HG02938 (cell line): ENCODE measurements around the gene ZBTB3.
"Not testable (repeated sequence)": the region's sequence is repeated elsewhere in the genome, so short reads cannot be mapped to it uniquely, and the experiment has no call there.

ENCODE experiments used
- ATAC-seq: cut with Tn5 transposase; IDR thresholded peaks from one replicate; pipeline ENCODE4 v1.9.1; 2021; ENCODE audit warnings: mild to moderate bottlenecking, moderate library complexity; ENCODE audit not compliant: unreplicated experiment

Gene ZBTB3

DNA sequence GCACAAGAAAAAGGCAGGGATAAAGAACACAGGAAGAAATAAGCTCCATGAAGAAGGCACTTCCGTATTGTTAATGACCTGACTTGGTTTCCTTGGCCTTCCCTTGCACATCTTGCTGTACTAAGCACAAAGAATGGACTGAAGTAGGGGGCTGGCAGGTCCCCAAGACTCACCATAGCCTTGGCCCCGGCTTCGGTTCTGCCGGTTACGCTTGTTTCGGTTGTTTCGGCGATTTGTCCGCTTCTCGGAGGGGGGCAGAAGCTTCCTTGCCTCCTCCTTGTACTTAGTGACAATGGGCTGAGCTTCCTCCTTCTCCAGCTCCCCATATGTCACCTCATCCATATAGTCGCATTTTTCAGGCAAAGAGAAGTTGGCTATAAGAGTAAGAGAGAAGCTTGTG, 37.1 kb downstream of the ZBTB3 start:
- ATAC-seq, result no peak

DNA sequence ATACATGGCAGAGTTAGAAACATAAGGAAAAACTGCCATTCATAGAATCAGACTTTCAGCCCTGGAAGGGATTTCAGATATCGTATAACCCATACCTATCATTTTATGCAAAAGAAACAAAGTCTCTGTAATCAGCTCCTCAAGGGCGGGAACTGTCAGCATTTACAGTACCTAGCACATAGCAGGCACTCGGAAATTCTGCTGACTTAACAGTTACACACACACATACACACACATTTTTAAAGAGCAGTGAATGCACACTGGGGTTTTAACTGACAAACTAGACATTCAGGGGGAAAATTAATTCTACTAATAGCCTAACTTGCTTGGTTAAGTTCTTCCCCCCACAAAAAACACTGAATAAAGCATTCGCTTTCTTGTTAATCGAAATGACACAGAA, 37.8 kb downstream of the ZBTB3 start:
- no peak for ATAC-seq

DNA sequence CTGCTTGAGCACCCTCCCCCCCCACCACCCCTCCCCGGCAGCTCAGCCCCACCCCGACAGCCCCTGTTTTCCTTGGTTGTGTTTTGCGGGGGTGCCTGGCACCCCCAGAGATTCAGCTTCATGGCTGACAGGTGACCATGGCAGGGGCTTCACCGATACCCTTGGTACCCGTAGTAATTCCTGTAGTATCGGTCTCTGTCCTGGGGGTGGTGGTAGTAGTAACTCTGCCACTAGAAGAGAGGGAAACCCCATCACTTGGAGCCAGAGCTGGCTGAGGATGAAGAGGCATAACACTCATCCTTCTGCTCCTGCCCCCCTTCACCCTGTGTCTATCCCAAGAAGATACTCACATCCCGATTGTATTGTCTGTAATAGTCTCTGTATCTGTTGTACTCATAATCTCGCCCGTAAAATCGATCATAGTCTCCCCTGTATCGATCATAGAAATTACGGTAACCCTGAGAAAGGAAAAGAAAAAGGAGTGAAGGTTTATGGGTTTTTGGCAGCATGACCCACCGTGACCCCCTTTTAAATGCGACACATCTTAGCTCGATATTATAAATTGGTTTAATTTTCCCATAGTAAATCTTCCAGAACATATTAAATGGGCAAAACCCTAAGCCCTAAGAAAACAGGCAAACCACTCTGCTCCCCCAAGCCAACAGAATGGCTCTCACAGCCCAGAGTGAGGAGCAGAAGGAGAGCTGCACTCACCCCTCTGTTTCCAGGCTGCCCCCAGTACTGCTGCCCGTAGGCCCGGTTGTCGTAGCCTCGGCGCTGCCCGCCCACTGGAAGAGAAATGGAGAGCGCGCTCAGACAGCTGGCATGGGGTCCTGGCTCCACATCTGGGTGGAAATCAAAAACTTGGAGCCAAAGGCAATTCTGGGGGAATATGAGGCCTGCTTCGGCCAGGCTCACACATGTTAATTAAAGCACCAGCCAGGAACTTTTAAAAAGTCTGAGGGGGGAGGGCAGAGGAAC, 38.5 kb downstream of the ZBTB3 start:
- no peak for ATAC-seq

DNA sequence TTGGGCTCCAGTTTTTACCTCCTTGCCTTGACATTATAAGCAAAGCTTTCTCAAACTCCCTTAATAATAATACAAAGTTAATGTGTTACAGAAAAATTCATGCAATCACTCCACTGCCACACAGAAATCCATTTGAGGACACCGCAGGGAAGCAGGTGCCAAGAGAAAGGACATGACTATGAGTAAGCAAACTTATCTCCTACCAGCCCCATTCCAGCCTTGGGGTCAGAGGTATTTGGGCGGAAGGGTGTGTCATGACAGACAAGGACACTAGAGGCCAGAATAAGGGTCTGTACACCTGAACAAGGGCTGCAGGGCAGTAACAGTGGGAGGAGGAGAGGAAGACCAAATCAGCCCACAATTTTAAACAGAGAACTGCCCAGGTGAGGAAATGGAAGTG, 40.6 kb downstream of the ZBTB3 start:
- no peak for ATAC-seq

DNA sequence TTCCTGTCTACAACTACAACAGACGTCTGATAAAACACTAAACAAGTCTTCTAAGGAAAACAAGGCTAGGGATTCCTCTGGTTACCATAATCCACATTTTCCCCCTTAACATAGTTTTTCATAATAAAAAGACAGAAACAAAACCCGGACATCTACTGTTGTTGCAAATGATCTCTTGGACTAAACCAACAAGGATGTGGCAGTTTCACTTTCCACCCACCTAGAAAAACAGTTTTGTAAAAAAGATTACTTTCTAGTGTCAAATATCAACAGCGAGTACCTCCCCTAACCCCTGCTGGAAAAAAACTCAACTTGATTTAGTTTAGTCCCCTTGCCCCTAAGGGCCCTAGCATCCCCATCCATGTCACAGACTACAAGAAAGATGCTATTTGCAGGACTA, 41.1 kb downstream of the ZBTB3 start:
- no peak for ATAC-seq

DNA sequence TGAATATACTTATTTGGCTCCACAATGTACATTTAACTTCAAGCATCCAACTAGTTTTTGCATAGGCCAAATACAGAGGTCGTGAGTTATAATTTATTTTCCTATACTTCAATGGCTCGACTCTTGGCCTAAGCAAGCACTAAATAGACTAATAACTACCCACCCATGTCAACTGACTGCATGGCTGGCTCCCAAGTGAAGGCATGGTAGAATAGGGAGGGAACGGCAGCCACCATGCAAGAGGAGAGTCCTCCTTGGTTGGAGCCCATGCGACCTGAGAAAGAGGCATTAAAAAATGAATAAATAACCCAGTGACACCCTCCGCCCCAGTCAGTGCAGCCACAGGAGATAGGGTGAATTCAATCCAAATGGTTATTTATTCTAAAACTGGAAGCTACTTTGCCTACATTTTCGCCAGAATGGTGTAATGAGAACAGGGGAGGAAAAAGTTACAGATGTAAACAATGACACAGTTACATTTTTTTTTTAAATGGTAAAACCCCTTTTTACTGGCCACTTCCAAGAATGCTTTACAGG, 41.6 kb downstream of the ZBTB3 start:
- ATAC-seq, result no peak

DNA sequence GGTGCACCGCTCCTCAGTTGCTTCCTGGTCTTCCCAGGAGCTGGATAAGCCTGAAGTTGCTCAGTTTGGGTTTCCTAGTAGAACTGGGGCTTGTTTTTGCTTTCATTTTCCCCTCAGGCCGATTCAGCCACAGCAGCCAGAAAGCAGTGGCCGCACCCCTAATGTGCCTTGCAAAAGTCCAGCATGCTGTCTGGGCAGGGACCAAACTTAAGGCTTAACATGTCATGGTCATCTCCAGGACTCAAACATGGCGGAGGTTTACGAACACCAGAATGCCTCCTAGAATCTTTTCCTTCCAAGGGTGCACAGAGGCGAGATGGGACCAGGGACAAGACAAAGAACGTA, 44.0 kb downstream of the ZBTB3 start:
- no peak for ATAC-seq

DNA sequence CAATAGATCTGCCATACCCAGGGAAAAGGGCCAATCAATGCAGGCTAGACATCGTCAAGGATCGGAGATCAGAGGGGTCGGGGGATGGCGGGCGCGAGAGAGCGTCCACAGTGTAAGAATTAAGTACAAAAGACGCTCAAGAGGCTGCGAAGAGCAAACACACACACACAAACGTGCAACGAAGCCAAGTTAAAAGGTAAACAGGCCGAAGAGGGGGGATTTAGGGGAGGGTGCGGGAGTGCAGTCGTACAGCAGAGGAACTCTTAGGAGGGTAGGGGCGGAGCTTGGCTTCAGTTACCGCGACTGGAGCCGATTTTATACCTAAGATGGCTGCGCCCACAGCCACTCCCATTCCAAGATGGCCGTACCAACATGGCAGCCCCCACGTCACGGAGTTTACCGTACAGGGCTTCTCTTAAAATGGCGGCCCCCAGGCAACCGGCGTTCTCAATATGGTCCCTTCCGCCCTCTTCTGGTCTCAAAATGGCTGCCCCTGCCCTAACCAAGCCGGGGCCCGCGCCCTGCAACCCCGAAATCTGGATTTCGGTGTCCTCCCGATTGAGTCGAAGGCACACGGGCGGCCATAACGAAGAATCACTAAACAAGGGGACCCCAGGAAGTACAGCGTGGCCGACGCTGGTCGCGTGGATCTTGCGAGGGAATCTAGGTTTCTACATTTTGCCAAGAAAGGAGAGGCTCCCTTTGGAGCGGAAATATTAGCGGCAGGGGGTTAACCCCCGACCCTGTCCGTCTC, 44.5 kb downstream of the ZBTB3 start:
- ATAC-seq, result peak; percentile 65

DNA sequence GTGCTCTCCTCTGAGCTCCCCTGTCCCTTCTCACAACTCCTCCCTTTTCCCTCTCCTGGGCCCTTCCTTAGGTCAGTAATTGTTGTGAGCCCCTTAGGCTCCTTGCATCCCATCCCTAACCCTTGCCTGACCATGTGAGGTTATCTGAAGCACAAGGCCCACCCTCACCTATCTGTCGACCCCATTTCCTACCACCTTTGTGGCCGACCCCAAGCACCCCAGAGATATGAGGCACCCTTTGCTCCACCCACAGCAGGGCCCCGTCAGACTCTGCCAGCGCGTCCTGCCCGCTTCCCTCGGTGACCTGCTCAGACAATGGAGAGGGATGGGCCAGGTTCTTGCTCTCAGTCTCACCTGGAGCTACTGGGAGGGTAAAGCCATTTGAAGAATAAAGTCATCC, 45.2 kb downstream of the ZBTB3 start:
- no peak for ATAC-seq

DNA sequence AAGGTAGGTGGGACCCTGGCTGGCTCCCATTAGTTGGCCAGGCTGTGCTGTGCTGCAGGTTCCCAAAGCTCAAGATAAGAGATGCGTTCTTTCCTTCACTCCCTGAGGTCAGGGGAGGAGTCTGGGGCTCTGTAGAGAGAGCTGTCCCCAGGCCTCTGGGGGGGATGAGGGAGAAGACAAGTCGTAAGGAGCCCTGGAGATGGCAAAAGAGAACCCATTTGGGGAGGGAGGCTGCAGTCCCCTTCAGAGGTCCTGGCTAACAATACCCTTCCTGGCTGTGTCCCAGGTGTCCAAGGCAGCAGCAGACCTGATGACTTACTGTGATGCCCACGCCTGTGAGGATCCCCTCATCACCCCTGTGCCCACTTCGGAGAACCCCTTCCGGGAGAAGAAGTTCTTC, 45.6 kb downstream of the ZBTB3 start:
- ATAC-seq, result no peak

DNA sequence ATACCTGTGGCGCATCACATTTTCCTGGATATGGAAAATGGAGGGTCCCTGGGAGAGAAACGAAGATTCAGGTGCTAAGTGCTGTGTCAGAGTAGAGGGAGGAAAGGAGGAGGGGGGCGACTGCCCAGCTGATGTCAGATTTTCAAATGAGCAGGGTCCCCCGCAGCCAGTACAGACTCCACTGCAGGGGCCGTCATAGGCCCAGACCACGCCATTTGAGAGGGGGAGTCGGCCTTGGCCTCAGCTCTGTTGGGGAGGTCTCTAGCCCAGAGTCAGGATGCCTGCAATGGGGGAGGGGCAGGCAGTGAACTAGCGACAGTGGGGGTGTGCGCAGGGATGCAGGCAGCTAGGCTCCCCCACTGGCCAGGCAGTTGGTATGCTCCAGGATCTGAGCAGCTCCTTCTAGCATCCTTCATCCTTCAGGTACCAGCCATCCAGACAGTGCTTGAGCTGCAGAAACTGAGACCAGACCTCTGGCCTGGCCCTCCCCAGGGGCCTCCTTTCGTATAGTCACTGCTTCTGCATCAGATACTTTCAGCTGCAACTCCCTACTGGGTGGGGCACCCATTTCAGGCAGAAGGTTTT, 46.6 kb downstream of the ZBTB3 start, which contains the start of the genes BSCL2 and GNG3:
BSCL2 (minus strand) TSS at position 148 of the 585 bp plus-strand sequence. CDS start 229 bp downstream, outside the sequence.
GNG3 (plus strand) TSS at position 400 of the 585 bp plus-strand sequence. CDS start 620 bp downstream, outside the sequence.
- no peak for ATAC-seq

DNA sequence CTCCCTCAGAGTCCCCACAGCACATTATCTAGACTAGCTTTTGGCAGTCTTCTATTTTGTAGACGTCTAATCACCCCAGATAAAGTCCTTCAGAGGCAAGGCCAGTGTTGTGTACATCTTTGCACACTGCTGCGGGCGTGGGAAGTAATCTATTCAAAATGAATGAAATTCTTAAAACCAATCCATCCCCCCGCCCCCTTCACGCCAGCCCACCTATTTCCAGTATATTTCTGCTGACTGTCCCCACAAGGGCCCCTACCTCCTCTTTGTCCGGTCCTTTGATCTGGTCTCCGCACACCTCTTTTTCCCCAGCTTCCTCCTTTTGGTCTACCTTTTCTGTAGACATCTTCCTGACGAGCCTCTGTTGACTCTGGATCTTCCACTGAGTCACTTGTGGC, 47.1 kb downstream of the ZBTB3 start:
- ATAC-seq, result no peak

DNA sequence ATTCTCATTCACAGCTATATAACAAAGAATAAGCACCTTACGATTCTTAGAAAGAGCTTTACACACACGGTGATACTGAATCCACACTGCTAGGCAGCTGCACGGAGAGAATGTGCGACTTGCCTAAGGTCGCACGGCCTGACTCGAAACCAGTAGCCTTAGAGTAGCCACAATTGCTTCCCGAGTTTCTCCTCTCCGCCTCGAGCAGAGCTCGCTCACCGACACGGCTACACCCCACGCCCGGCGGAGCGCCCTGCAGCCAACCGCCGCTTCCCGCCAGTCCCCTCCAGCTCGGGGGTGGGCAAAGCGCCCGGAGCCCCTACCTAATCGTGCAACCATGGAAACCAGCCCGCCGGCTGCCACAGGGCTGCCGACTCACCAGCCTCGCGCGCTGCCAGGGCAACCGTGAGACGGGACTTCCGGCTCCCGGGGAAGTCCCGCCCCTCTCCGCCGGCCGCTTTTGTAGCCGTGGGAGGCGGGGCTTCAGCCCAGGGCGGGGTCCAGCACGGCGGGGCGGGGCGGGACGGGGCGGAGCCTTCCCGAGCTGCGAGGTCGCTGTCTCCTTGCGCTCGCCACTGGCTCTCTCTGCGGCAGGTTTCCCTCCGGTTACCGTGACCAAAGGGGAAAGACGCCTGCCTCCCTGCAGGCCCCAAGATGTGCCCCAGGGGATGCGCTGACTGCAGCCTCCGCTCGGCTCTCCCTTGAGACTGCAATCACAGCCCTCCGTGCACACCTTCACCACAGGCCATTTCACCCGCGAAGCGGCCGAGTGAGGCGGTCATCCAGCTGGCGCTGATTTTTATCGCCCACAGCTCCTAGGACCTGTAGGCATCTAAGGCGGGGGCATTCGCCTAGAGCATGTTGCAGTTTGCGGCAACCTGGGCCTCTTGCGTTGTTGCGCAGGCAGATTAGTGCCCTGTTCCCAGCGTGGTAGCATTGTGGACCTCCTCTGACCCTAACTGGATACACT, 47.8 kb downstream of the ZBTB3 start:
- peak; percentile 44 for ATAC-seq

DNA sequence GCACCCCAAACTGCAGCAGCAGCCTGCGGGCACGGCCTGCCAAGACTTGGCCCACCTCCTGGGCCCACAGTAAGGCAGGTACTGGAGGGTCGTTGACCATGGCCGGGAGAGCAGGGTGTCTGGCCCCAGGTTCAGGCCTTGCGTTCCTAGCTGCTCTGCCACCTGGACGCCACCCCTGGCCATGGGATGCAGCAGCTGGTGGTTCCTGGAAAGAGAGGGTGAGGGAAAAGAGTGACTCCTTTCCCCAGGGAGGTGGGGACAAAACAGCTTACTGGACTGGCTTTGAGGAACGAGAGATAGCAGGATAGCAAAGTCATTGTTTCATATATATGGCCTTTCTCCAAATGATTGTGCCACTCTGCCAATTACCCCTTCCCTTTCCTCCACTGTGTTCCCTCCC, 48.5 kb downstream of the ZBTB3 start:
- ATAC-seq, result no peak

DNA sequence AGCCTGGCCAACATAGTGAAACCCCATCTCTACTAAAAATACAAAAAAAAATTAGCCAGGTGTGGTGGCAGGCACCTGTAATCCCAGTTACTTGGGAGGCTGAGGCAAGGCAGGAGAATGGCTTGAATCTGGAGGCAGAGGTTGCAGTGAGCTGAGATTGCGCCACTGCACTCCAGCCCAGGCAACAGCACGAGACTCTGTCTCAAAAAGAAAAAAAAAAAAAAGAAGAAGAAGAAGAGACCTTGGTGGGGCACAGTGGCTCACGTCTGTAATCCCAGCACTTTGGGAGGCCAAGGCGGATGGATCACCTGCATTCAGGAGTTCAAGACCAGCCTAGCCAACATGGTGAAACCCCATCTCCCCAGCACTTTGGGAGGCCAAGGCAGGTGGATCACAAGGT, 50.0 kb downstream of the ZBTB3 start:
- ATAC-seq, result not testable (repeated sequence)

DNA sequence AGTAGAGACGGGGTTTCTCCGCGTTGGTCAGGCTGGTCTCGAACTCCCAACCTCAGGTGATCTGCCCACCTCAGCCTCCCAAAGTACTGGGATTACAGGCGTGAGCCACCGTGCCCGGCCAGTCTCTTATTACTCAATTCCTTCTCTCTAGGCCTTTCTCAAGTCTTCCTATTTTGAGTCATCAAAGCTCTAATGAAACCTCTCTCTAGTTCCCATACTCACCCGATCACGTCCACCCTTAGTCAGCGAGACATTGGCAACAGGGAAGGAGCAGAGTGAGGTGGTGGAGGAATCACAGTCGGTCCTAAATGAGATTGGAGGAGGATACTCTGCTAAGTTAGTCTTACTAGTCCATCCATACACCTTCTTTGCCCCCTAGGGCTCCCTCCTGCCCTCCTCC, 51.7 kb downstream of the ZBTB3 start:
- ATAC-seq, result no peak
